ENCODE data around the gene CCDC88A. TPM values are rescaled to one million over a fixed set of nuclear protein-coding genes. Genes with fewer than 3 reads are reported as not detected.

CCDC88A gene
- total and polyA plus RNA-seq, 2 donors (not counting 1 experiment from before 2014, with no cell fraction given) = 2.7 to 26.0 TPM

- H3K4me3 ChIP-seq (ENCODE audit: control extremely low read depth in 1 of 5, extremely low read depth in 1 of 5, insufficient read depth in 1 of 5, low read depth in 2 of 5, low read length in 4 of 5) = no peak overlapping the region
- intact Hi-C loops (cut with micrococcal nuclease) = loop anchor here (10.0 kb wide), 1 partner anchor 50 kb away; no protein-coding TSS in a partner anchor
- ChIA-PET CTCF (no interaction called here), POLR2A (no interaction called here)
- Mint-ChIP-seq H3K4me3 (no peak overlapping the region), H3K27me3 (no peaks in the 10 kb centered on the region), H3K27ac (no peak overlapping the region), H3K9me3 (ENCODE audit: insufficient read depth) (no peaks in the 10 kb centered on the region), H3K4me1 (peaks cover 4% of the 10 kb centered on the region)
- 80% methylated on average over 3 of the region's 4 CpGs for WGBS (ENCODE audit: insufficient coverage)
- ATAC-seq (ENCODE audit: low read depth) = no peak
- no peaks in the 10 kb centered on the region for H4K20me1 ChIP-seq (ENCODE audit: control insufficient read depth, insufficient read depth, low read length, poor library complexity, severe bottlenecking)
- peaks cover 0 to 3% of the 10 kb centered on the region in 2 donors for H3K4me1 ChIP-seq (ENCODE audit: control insufficient read depth in 2 of 2, insufficient read depth in 2 of 2, low read length in 2 of 2)
- H3K27ac ChIP-seq (ENCODE audit: low read length in 2 of 2) = no peak overlapping the region
- no peaks in the 10 kb centered on the region for H3K79me2 ChIP-seq (ENCODE audit: control insufficient read depth, insufficient read depth, low read length)
- no peak for DNase-seq
- H3K4me2 ChIP-seq (replicated peaks; ENCODE audit: low read depth, low read length, poor library complexity, severe bottlenecking) = no peak overlapping the region
- no peaks in the 10 kb centered on the region for H3K27me3 ChIP-seq (replicated peaks in 1 of 4; ENCODE audit: control extremely low read depth in 1 of 4, control insufficient read depth in 3 of 4, insufficient read depth in 4 of 4, low read length in 3 of 4)
- H3K9ac ChIP-seq (ENCODE audit: low read length) = no peak overlapping the region
- TF ChIP-seq CTCF (IDR thresholded peaks at IDR 0.05) (no peak), EZH2 (IDR thresholded peaks at IDR 0.05; ENCODE audit: borderline replicate concordance, insufficient read depth, low read depth, low read length, poor library complexity, severe bottlenecking) (no peak)
- no peaks in the 10 kb centered on the region for H3K36me3 ChIP-seq (replicated peaks in 1 of 2; ENCODE audit: control extremely low read depth in 1 of 2, control insufficient read depth in 1 of 2, extremely low read depth in 1 of 2, insufficient read depth in 2 of 2, low read length in 1 of 2)
- H3K9me3 ChIP-seq (ENCODE audit: control extremely low read depth in 1 of 3, control insufficient read depth in 2 of 3, insufficient read depth in 1 of 3, low read length in 2 of 3) = no peaks in the 10 kb centered on the region
- H2AFZ ChIP-seq (ENCODE audit: insufficient read depth, low read depth, low read length, poor library complexity, severe bottlenecking) = no peak overlapping the region
Measured at GRCh38 chr2:55384786-55385185, 34.9 kb downstream of the CCDC88A start.

DNA sequence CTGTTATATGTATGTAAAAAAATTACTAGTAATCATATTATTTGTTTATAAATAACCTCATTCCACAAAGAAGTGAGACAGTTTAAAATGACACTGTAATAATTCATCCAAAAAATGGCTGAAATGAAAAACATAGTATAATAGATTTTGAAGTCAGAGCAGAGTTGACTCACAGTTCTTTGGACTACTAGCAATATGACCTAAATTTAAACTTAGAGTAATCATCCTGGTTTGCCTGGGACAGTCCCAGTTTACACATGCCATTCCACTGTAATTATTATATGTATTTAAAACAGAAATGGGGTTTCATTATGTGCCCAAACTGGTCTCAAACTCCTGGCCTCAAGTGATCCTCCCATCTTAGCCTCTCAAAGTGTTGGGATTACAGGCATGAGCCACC lies 48.3 kb downstream of the CCDC88A start:
- H3K27ac ChIP-seq (ENCODE audit: low read length in 2 of 2) = no peak overlapping the region
- TF ChIP-seq CTCF (IDR thresholded peaks at IDR 0.05) = no peak
- no peak for TF ChIP-seq EZH2 (IDR thresholded peaks at IDR 0.05; ENCODE audit: borderline replicate concordance, insufficient read depth, low read depth, low read length, poor library complexity, severe bottlenecking)
- H4K20me1 ChIP-seq (ENCODE audit: control insufficient read depth, insufficient read depth, low read length, poor library complexity, severe bottlenecking) = no peaks in the 10 kb centered on the region
- no peak overlapping the region for H3K4me3 ChIP-seq (ENCODE audit: control extremely low read depth in 1 of 5, extremely low read depth in 1 of 5, insufficient read depth in 1 of 5, low read depth in 2 of 5, low read length in 4 of 5)
- Mint-ChIP-seq H3K4me3 (no peak overlapping the region), H3K4me1 (no peaks in the 10 kb centered on the region), H3K9me3 (ENCODE audit: insufficient read depth) (no peaks in the 10 kb centered on the region), H3K27ac (no peak overlapping the region), H3K27me3 (no peaks in the 10 kb centered on the region)
- H3K36me3 ChIP-seq (replicated peaks in 1 of 2; ENCODE audit: control extremely low read depth in 1 of 2, control insufficient read depth in 1 of 2, extremely low read depth in 1 of 2, insufficient read depth in 2 of 2, low read length in 1 of 2) = no peaks in the 10 kb centered on the region
- H3K4me1 ChIP-seq (ENCODE audit: control insufficient read depth in 2 of 2, insufficient read depth in 2 of 2, low read length in 2 of 2) = no peaks in the 10 kb centered on the region
- H2AFZ ChIP-seq (ENCODE audit: insufficient read depth, low read depth, low read length, poor library complexity, severe bottlenecking) = no peak overlapping the region
- intact Hi-C loops (cut with micrococcal nuclease) = no loop called here
- no peaks in the 10 kb centered on the region for H3K79me2 ChIP-seq (ENCODE audit: control insufficient read depth, insufficient read depth, low read length)
- CTCF ChIA-PET = no interaction called here
- no peak overlapping the region for H3K4me2 ChIP-seq (replicated peaks; ENCODE audit: low read depth, low read length, poor library complexity, severe bottlenecking)
- ATAC-seq (ENCODE audit: low read depth) = no peak
- H3K27me3 ChIP-seq (replicated peaks in 1 of 4; ENCODE audit: control extremely low read depth in 1 of 4, control insufficient read depth in 3 of 4, insufficient read depth in 4 of 4, low read length in 3 of 4) = no peaks in the 10 kb centered on the region
- POLR2A ChIA-PET = no interaction called here
- no peak overlapping the region for H3K9ac ChIP-seq (ENCODE audit: low read length)
- H3K9me3 ChIP-seq (ENCODE audit: control extremely low read depth in 1 of 3, control insufficient read depth in 2 of 3, insufficient read depth in 1 of 3, low read length in 2 of 3) = no peaks in the 10 kb centered on the region
- no peak for DNase-seq

Measured in B cell (primary cell).